NOMO-1 treated with DMSO at 0.1 percent for 48 hours (cell line): ENCODE measurements around the gene CTDSPL.
A peak's percentile ranks its signal among the peaks of the same experiment; 100 is the strongest.
"Not testable (repeated sequence)": the region's sequence is repeated elsewhere in the genome, so short reads cannot be mapped to it uniquely, and the experiment has no call there.

Experiments
- DNase-seq: peaks from one replicate; lab custom pipeline; 2025; ENCODE audit not compliant: unreplicated experiment; lab: John Stamatoyannopoulos, UW

CTDSPL gene

GRCh38 chr3:37861620-37862041, at the start of gene CTDSPL:
TSS of gene CTDSPL (plus strand) at chr3:37861880. CDS start at chr3:37862200, 320 bp downstream.
- peak; percentile 4 for DNase-seq

GRCh38 chr3:37812499-37812896, 49.2 kb upstream of the CTDSPL start:
- no peak for DNase-seq

GRCh38 chr3:37813403-37813802, 48.3 kb upstream of the CTDSPL start:
- peak; percentile 66 for DNase-seq

- peak; percentile 24 for DNase-seq
These were observed 47.1 kb upstream of the CTDSPL start for GRCh38 chr3:37814547-37814946.

GRCh38 chr3:37815156-37815555, 46.5 kb upstream of the CTDSPL start:
- DNase-seq = not testable (repeated sequence)

- DNase-seq = no peak
These were observed 45.4 kb upstream of the CTDSPL start for GRCh38 chr3:37816271-37816670.

- no peak for DNase-seq
These were observed 42.1 kb upstream of the CTDSPL start for GRCh38 chr3:37819591-37819990.

- no peak for DNase-seq
These were observed 41.4 kb upstream of the CTDSPL start for GRCh38 chr3:37820286-37820685.

GRCh38 chr3:37823189-37823588, 38.5 kb upstream of the CTDSPL start:
- no peak for DNase-seq

- no peak for DNase-seq
These were observed 37.4 kb upstream of the CTDSPL start for GRCh38 chr3:37824090-37824953.

GRCh38 chr3:37824954-37825328, 36.7 kb upstream of the CTDSPL start:
- no peak for DNase-seq

GRCh38 chr3:37825744-37826400, 35.8 kb upstream of the CTDSPL start:
- no peak for DNase-seq

- no peak for DNase-seq
These were observed 35.2 kb upstream of the CTDSPL start for GRCh38 chr3:37826502-37826901.

- DNase-seq = no peak
These were observed 34.7 kb upstream of the CTDSPL start for GRCh38 chr3:37826933-37827332.

GRCh38 chr3:37832480-37832879, 29.2 kb upstream of the CTDSPL start:
- no peak for DNase-seq

- no peak for DNase-seq
These were observed 28.1 kb upstream of the CTDSPL start for GRCh38 chr3:37833302-37834186.

GRCh38 chr3:37836589-37836988, 25.1 kb upstream of the CTDSPL start:
- no peak for DNase-seq

GRCh38 chr3:37847689-37848088, 14.0 kb upstream of the CTDSPL start:
- DNase-seq = no peak

- DNase-seq = no peak
These were observed 12.3 kb upstream of the CTDSPL start for GRCh38 chr3:37849146-37849923.

GRCh38 chr3:37852097-37852496, 9.6 kb upstream of the CTDSPL start:
- no peak for DNase-seq

- no peak for DNase-seq
These were observed 8.9 kb upstream of the CTDSPL start for GRCh38 chr3:37852771-37853170.
